ENCODE measurements around the gene PTPRM. TPM values are rescaled to one million over a fixed set of nuclear protein-coding genes. Genes with fewer than 3 reads are reported as not detected.
A peak's percentile ranks its signal among the peaks of the same experiment; 100 is the strongest.

PTPRM gene
- polyA plus RNA-seq, 1 of the 3 experiments (the other 2 are of a cell fraction), result 16.0 TPM

DNA sequence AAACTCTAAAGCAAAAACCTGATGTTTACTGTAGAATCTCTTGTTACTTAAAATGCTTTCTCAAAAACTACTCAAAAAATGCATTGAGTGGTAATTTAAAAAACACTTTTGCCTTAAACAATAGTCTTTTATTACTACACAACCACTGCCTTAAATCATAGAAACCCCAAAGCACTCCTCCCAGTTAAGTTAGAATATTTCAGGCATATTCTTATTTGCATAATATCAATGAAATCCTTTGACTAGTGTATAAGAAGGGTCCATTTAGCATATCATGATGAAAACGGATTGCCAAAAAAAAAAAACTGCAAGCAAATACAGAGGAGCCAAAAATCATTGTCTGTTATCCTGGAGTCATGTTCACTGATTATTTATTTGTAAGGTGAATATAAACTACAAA is 119.2 kb downstream of the PTPRM start (continued):
- TF ChIP-seq, protein P1, sequence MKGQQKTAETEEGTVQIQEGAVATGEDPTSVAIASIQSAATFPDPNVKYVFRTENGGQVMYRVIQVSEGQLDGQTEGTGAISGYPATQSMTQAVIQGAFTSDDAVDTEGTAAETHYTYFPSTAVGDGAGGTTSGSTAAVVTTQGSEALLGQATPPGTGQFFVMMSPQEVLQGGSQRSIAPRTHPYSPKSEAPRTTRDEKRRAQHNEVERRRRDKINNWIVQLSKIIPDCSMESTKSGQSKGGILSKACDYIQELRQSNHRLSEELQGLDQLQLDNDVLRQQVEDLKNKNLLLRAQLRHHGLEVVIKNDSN (IDR thresholded peaks at IDR 0.05; ENCODE audit: borderline replicate concordance, low read depth), result no peak
- TF ChIP-seq SIN3A (IDR thresholded peaks at IDR 0.05; ENCODE audit: borderline replicate concordance, low read depth, low read length) (no peak), ELF1 (IDR thresholded peaks at IDR 0.05) (no peak)

DNA sequence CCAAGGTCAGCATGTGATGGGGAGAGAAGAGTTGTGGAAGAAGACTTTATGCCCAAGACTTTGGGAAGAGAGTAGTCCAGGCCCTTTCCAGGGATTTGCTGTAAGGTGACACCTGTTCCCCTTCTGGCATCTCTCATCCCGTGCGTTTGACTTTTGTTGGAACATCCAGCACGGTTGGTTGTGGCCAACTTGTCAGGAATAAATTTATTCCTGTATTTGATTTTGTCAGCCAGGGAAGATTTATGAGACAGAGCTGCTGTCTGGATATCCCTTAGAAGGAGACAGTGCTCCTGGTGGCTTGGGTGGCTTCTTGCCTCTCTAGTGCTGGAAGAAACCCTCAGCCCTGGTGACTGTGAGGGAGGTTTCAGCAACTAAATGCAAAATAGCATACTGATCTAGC is 121.5 kb downstream of the PTPRM start:
- Histone ChIP-seq H3K27ac (ENCODE audit: low read depth in 2 of 2, low read length in 1 of 2) (no peak overlapping the region), H3K4me3 (ENCODE audit: low read depth in 2 of 2, low read length in 1 of 2) (no peak overlapping the region), H3K9me2 (no peaks in the 10 kb centered on the region), H3K36me3 (replicated peaks in 1 of 2; ENCODE audit: control insufficient read depth in 1 of 2, insufficient read depth in 2 of 2, low read length in 1 of 2) (no peaks in the 10 kb centered on the region), H3K9ac (no peak overlapping the region), H3K79me2 (ENCODE audit: insufficient read depth) (no peaks in the 10 kb centered on the region), H3K4me1 (ENCODE audit: control insufficient read depth in 1 of 2, insufficient read depth in 2 of 2, low read depth in 1 of 2, low read length in 1 of 2) (no peaks in the 10 kb centered on the region; a peak in 1 of 4 replicates), H4K20me1 (ENCODE audit: insufficient read depth) (no peaks in the 10 kb centered on the region), H3K4me2 (no peak overlapping the region), H3K9me3 (no peaks in the 10 kb centered on the region), H3F3A (replicated peaks; ENCODE audit: insufficient read depth) (no peaks in the 10 kb centered on the region), H3K27me3 (ENCODE audit: insufficient read depth) (no peaks in the 10 kb centered on the region), H2AFZ (ENCODE audit: low read depth) (no peak overlapping the region)
- CTCF ChIA-PET, result interaction anchor here (1.0 to 1.2 kb wide), 2 partner anchors 40 to 47 kb away, joined by 3 to 4 read pairs; no protein-coding TSS in a partner anchor
- TF ChIP-seq FOXJ3 (CRISPR knock-in tag; IDR thresholded peaks at IDR 0.05) (no peak), SMC3 (IDR thresholded peaks at IDR 0.05; ENCODE audit: low read depth, low read length) (no peak), YY1 (IDR thresholded peaks at IDR 0.05; ENCODE audit: low read depth) (no peak), FOXM1 (IDR thresholded peaks at IDR 0.05; ENCODE audit: low read depth) (no peak)
- TF ChIP-seq, protein P2, sequence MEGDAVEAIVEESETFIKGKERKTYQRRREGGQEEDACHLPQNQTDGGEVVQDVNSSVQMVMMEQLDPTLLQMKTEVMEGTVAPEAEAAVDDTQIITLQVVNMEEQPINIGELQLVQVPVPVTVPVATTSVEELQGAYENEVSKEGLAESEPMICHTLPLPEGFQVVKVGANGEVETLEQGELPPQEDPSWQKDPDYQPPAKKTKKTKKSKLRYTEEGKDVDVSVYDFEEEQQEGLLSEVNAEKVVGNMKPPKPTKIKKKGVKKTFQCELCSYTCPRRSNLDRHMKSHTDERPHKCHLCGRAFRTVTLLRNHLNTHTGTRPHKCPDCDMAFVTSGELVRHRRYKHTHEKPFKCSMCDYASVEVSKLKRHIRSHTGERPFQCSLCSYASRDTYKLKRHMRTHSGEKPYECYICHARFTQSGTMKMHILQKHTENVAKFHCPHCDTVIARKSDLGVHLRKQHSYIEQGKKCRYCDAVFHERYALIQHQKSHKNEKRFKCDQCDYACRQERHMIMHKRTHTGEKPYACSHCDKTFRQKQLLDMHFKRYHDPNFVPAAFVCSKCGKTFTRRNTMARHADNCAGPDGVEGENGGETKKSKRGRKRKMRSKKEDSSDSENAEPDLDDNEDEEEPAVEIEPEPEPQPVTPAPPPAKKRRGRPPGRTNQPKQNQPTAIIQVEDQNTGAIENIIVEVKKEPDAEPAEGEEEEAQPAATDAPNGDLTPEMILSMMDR (IDR thresholded peaks at IDR 0.05), result no peak
- no peak for DNase-seq
- POLR2A ChIA-PET, result no interaction called here
- WGBS (ENCODE audit: low lambda C conversion rate), result 71% methylated on average over 3 of the region's 3 CpGs

DNA sequence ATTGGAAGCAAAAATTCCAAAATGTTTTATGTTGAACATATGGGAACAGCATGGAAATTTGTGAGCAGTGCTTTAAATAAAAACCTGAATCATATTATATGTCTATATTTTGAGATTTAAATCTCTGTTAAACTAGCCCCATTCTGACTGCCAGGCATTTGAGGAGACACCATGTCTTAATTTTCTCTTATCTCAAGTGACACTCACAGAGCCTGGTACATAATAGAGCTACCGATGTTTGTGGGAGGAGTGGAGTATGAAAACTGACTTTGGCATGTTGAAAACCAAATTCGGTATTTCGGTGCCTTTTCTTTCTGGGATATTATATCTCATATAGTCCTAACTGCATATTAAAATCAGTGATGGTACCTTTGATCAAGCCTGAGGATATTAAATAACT is 124.1 kb downstream of the PTPRM start:
- Histone ChIP-seq H3K27me3 (ENCODE audit: insufficient read depth) (no peaks in the 10 kb centered on the region), H3K36me3 (replicated peaks in 1 of 2; ENCODE audit: control insufficient read depth in 1 of 2, insufficient read depth in 2 of 2, low read length in 1 of 2) (no peaks in the 10 kb centered on the region), H3K4me2 (no peak overlapping the region), H3K79me2 (ENCODE audit: insufficient read depth) (no peaks in the 10 kb centered on the region), H3K9ac (no peak overlapping the region), H3K9me3 (no peaks in the 10 kb centered on the region), H3K9me2 (no peaks in the 10 kb centered on the region), H3K4me3 (ENCODE audit: low read depth in 2 of 2, low read length in 1 of 2) (no peak overlapping the region), H3F3A (replicated peaks; ENCODE audit: insufficient read depth) (no peaks in the 10 kb centered on the region), H3K27ac (ENCODE audit: low read depth in 2 of 2, low read length in 1 of 2) (no peak overlapping the region), H4K20me1 (ENCODE audit: insufficient read depth) (no peaks in the 10 kb centered on the region), H3K4me1 (ENCODE audit: control insufficient read depth in 1 of 2, insufficient read depth in 2 of 2, low read depth in 1 of 2, low read length in 1 of 2) (no peaks in the 10 kb centered on the region; a peak in 1 of 4 replicates), H2AFZ (ENCODE audit: low read depth) (no peak overlapping the region)
- CTCF ChIA-PET, result interaction anchor here (1.3 kb wide), 1 partner anchor 10 kb away, joined by 3 read pairs; no protein-coding TSS in a partner anchor
- WGBS (ENCODE audit: low lambda C conversion rate), result 49% methylated on average over 3 of the region's 3 CpGs
- POLR2A ChIA-PET, result no interaction called here
- peak; percentile 24; the same call in 1 of the 2 replicates for TF ChIP-seq GATA2 (CRISPR knock-in tag; IDR thresholded peaks at IDR 0.05)
- TF ChIP-seq RCOR1 (IDR thresholded peaks at IDR 0.05; ENCODE audit: low read length), result no peak
- TF ChIP-seq, protein P3, sequence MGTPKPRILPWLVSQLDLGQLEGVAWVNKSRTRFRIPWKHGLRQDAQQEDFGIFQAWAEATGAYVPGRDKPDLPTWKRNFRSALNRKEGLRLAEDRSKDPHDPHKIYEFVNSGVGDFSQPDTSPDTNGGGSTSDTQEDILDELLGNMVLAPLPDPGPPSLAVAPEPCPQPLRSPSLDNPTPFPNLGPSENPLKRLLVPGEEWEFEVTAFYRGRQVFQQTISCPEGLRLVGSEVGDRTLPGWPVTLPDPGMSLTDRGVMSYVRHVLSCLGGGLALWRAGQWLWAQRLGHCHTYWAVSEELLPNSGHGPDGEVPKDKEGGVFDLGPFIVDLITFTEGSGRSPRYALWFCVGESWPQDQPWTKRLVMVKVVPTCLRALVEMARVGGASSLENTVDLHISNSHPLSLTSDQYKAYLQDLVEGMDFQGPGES (IDR thresholded peaks at IDR 0.05; ENCODE audit: low read depth, low read length), result no peak
- no peak for TF ChIP-seq MEF2A (IDR thresholded peaks at IDR 0.05; ENCODE audit: borderline replicate concordance, low read depth)
- TF ChIP-seq NRF1 (IDR thresholded peaks at IDR 0.05; ENCODE audit: low read depth, low read length), result no peak
- TF ChIP-seq, protein P4, sequence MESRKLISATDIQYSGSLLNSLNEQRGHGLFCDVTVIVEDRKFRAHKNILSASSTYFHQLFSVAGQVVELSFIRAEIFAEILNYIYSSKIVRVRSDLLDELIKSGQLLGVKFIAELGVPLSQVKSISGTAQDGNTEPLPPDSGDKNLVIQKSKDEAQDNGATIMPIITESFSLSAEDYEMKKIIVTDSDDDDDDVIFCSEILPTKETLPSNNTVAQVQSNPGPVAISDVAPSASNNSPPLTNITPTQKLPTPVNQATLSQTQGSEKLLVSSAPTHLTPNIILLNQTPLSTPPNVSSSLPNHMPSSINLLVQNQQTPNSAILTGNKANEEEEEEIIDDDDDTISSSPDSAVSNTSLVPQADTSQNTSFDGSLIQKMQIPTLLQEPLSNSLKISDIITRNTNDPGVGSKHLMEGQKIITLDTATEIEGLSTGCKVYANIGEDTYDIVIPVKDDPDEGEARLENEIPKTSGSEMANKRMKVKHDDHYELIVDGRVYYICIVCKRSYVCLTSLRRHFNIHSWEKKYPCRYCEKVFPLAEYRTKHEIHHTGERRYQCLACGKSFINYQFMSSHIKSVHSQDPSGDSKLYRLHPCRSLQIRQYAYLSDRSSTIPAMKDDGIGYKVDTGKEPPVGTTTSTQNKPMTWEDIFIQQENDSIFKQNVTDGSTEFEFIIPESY (IDR thresholded peaks at IDR 0.05; ENCODE audit: borderline replicate concordance, low read depth), result no peak
- DNase-seq, result no peak
